Glomerular endothelial cell (primary cell): ENCODE results near the gene DVL2. TPM values are rescaled to one million over a fixed set of nuclear protein-coding genes. Genes with fewer than 3 reads are reported as not detected.

Experiments
- DNase-seq: peaks from one replicate; pipeline ENCODE4 v3.0.0-alpha.2; 2011; ENCODE audit warnings: low read depth, low spot score; ENCODE audit errors: extremely low read depth
- total RNA-seq: library from RNA; depleted of rRNA; stranded (reverse); fragments of >200 nt; gene quantifications from 2 replicates; pipeline ENCODE4 v1.2.3, GENCODE V29; 2015

Gene DVL2
- total RNA-seq, 1 donor from 2014 or later: 41.6 TPM

DNA sequence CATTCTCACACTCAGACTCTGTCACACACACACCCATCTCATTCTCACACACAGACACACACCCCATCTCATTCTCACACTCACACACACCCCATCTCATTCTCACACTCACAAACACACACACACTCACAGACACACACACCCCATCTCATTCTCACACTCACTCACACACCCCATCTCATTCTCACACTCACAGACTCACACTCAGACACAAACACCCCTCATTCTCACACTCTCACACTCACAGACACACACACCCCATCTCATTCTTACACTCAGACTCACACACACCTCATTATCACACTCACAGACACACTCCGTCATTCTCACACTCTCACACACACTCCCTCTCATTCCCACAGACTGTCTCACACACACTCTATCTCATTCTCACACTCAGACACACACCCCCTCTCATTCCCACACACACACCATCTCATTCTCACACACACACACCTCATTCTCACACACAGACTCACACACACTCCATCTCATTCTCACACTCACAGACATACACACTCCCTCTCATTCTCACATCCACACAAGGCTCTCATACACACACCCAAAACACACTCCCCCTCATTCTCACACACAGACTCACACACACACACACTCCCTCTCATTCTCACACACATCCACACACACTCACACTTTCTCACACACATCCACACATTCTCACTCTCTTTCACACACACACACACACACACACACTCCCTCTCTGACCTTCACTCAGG lies 58.0 kb downstream of the DVL2 start:
- DNase-seq: no peak

Other genes starting within 250 kb of the DVL2 start
- not detected in 2 replicates for gene ALOX12, start 238.5 kb downstream of the DVL2 start, total RNA-seq
- gene RNASEK, start 221.9 kb downstream of the DVL2 start, total RNA-seq: 459 and 493 TPM in 2 replicates
- gene BCL6B, start 211.5 kb downstream of the DVL2 start, total RNA-seq: 120 and 180 TPM in 2 replicates
- gene SLC16A13, start 198.5 kb downstream of the DVL2 start, total RNA-seq: 6.6 and 7.9 TPM in 2 replicates
- gene SLC16A11, start 190.4 kb downstream of the DVL2 start, total RNA-seq: 0.12 and 0.44 TPM in 2 replicates
- gene CLEC10A, start 154.3 kb downstream of the DVL2 start, total RNA-seq: not detected in 2 replicates
- gene ASGR2, start 119.7 kb downstream of the DVL2 start, total RNA-seq: not detected in 2 replicates
- gene ASGR1, start 55.1 kb downstream of the DVL2 start, total RNA-seq: 2.6 and 5.4 TPM in 2 replicates
- 10.8 and 22.3 TPM in 2 replicates for gene DLG4, start 14.7 kb downstream of the DVL2 start, total RNA-seq
- gene ACADVL, start 14.6 kb downstream of the DVL2 start, total RNA-seq: 252 and 369 TPM in 2 replicates
- gene PHF23, start 4.9 kb upstream of the DVL2 start, total RNA-seq: 42.9 and 53.0 TPM in 2 replicates
- gene GABARAP, start 7.9 kb upstream of the DVL2 start, total RNA-seq: 548 and 565 TPM in 2 replicates
- gene CTDNEP1, start 17.2 kb upstream of the DVL2 start, total RNA-seq: 55.4 and 73.5 TPM in 2 replicates
- gene ELP5, start 17.7 kb upstream of the DVL2 start, total RNA-seq: 27.5 and 27.7 TPM in 2 replicates
- 1.9 and 2.1 TPM in 2 replicates for gene CLDN7, start 28.0 kb upstream of the DVL2 start, total RNA-seq
- gene SLC2A4, start 47.2 kb upstream of the DVL2 start, total RNA-seq: not detected in 2 replicates
- gene YBX2, start 60.1 kb upstream of the DVL2 start, total RNA-seq: not detected in 2 replicates
- 432 and 433 TPM in 2 replicates for gene EIF5A, start 73.1 kb upstream of the DVL2 start, total RNA-seq
- 48.2 and 64.6 TPM in 2 replicates for gene GPS2, start 80.8 kb upstream of the DVL2 start, total RNA-seq
- 15.5 and 16.4 TPM in 2 replicates for gene NEURL4, start 94.8 kb upstream of the DVL2 start, total RNA-seq
- gene ACAP1, start 102.0 kb upstream of the DVL2 start, total RNA-seq: 53.1 TPM in 1 of 2 replicates, not detected in the other
- gene KCTD11, start 117.6 kb upstream of the DVL2 start, total RNA-seq: 7.1 and 8.5 TPM in 2 replicates
- not detected in 2 replicates for gene TMEM95, start 120.6 kb upstream of the DVL2 start, total RNA-seq
- gene TNK1, start 146.6 kb upstream of the DVL2 start, total RNA-seq: 0.19 and 0.23 TPM in 2 replicates
- 74.1 and 82.8 TPM in 2 replicates for gene PLSCR3, start 160.0 kb upstream of the DVL2 start, total RNA-seq
- 56.7 and 73.7 TPM in 2 replicates for gene TMEM256, start 169.6 kb upstream of the DVL2 start, total RNA-seq
- 15.7 and 21.7 TPM in 2 replicates for gene NLGN2, start 173.3 kb upstream of the DVL2 start, total RNA-seq
- gene SPEM1, start 185.8 kb upstream of the DVL2 start, total RNA-seq: not detected in 2 replicates
- not detected in 2 replicates for gene SPEM2, start 191.1 kb upstream of the DVL2 start, total RNA-seq
- not detected in 2 replicates for gene SPEM3, start 194.3 kb upstream of the DVL2 start, total RNA-seq
- gene TMEM102, start 200.9 kb upstream of the DVL2 start, total RNA-seq: 11.6 and 15.4 TPM in 2 replicates
- 0.44 and 0.88 TPM in 2 replicates for gene FGF11, start 205.0 kb upstream of the DVL2 start, total RNA-seq
- gene CHRNB1, start 210.5 kb upstream of the DVL2 start, total RNA-seq: 5.7 and 9.6 TPM in 2 replicates
- gene ZBTB4, start 245.1 kb upstream of the DVL2 start, total RNA-seq: 41.8 and 43.9 TPM in 2 replicates
- gene SLC35G6, start 246.9 kb upstream of the DVL2 start, total RNA-seq: not detected in 2 replicates
- 81.5 and 124 TPM in 2 replicates for gene POLR2A, start 249.8 kb upstream of the DVL2 start, total RNA-seq